Tibial nerve (tissue), 4 donors: Measurements from ENCODE around the gene AGPAT2. TPM values are rescaled to one million over a fixed set of nuclear protein-coding genes. Genes with fewer than 3 reads are reported as not detected.
A peak's percentile ranks its signal among the peaks of the same experiment; 100 is the strongest.

Experiments used
- DNase-seq, 2 donors: peaks; one replicate each; pipeline ENCODE4 v3.0.0-alpha.2; 2019; ENCODE audit warnings: low spot score in 2 of 2
- H3K27ac ChIP-seq, 4 donors: fragments of 200-600 bp; sonication (generic) in 3 of 4; one replicate each; pipeline ENCODE4 v1.5.1; 2017 to 2019; ENCODE audit warnings: mild to moderate bottlenecking in 1 of 4
- H3K27me3 ChIP-seq, 2 donors: fragments of 200-600 bp; sonication (generic) in 1 of 2; one replicate each; pipeline versions ENCODE4 v1.5.1 to v1.6.0; 2017 to 2019
- H3K36me3 ChIP-seq, 3 donors: fragments of 200-600 bp; sonication (generic); one replicate each; pipeline ENCODE4 v1.5.1; 2018 to 2019
- H3K4me1 ChIP-seq, 4 donors: fragments of 200-600 bp; sonication (generic) in 3 of 4; one replicate each; pipeline ENCODE4 v1.5.1; 2017 to 2019
- H3K4me3 ChIP-seq, 4 donors: fragments of 200-600 bp; sonication (generic) in 3 of 4; one replicate each; pipeline ENCODE4 v1.5.1; 2017 to 2019; ENCODE audit warnings: mild to moderate bottlenecking in 1 of 4, moderate library complexity in 1 of 4
- H3K9me3 ChIP-seq, 4 donors: fragments of 200-600 bp; sonication (generic) in 3 of 4; one replicate each; pipeline ENCODE4 v1.5.1; 2017 to 2019
- CTCF ChIP-seq, 5 experiments: fragments of 200-600 bp in 3 of 5; fragments of 450-650 bp in 2 of 5; sonication (generic) in 3 of 5; IDR thresholded peaks; one replicate each; pipeline ENCODE4 v1.5.1; 2016 to 2019; ENCODE audit warnings: antibody characterized with exemption in 5 of 5, mild to moderate bottlenecking in 3 of 5, moderate library complexity in 2 of 5
- EP300 ChIP-seq, 2 donors: sonication (generic); formaldehyde crosslinking; IDR thresholded peaks; one replicate each; pipeline ENCODE4 v1.6.1; 2017; ENCODE audit warnings: antibody characterized with exemption in 2 of 2, mild to moderate bottlenecking in 1 of 2
- POLR2A ChIP-seq, 2 donors: fragments of 450-650 bp; IDR thresholded peaks; one replicate each; pipeline ENCODE4 v1.6.1; 2017; ENCODE audit warnings: antibody characterized with exemption in 2 of 2, mild to moderate bottlenecking in 2 of 2, moderate library complexity in 2 of 2
- WGBS, 2 donors: methylation state at CpG; one replicate each; pipeline ENCODE4 v1.1.5; 2018; 5-methylcytosine and 5-hydroxymethylcytosine counted together
- total RNA-seq, 4 donors: library from RNA; depleted of rRNA; stranded (reverse); fragments of >200 nt; gene quantifications; one replicate each; pipeline ENCODE4 v1.1.0, GENCODE V29; 2016

AGPAT2 gene
- total RNA-seq, 4 donors from 2014 or later, result 79.6 to 292 (median 151) TPM

GRCh38 chr9:136695435-136695895, 8.2 kb upstream of the AGPAT2 start:
- DNase-seq, result no peak
- H3K27ac ChIP-seq, result peak overlapping the region in 1 of 4 donors; percentile 4
- no peak for TF ChIP-seq EP300 (IDR thresholded peaks at IDR 0.05)
- no peak for TF ChIP-seq CTCF (IDR thresholded peaks at IDR 0.05)
- no peak for TF ChIP-seq POLR2A (IDR thresholded peaks at IDR 0.05)
- H3K4me1 ChIP-seq, result peaks cover 0 to 34% (median 3%) of the 10 kb centered on the region in 4 donors
- H3K9me3 ChIP-seq, result no peaks in the 10 kb centered on the region
- 57 to 83% methylated on average over 6 to 8 of the region's 10 CpGs for WGBS, 2 donors
- no peaks in the 10 kb centered on the region for H3K36me3 ChIP-seq
- H3K27me3 ChIP-seq, result peaks cover 0 to 23% of the 10 kb centered on the region in 2 donors
- H3K4me3 ChIP-seq, result no peak overlapping the region

- no peak overlapping the region for H3K4me3 ChIP-seq
- no peaks in the 10 kb centered on the region for H3K36me3 ChIP-seq
- no peak for TF ChIP-seq EP300 (IDR thresholded peaks at IDR 0.05)
- no peak for TF ChIP-seq POLR2A (IDR thresholded peaks at IDR 0.05)
- no peak for TF ChIP-seq CTCF (IDR thresholded peaks at IDR 0.05)
- peaks cover 0 to 39% (median 4%) of the 10 kb centered on the region in 4 donors for H3K4me1 ChIP-seq
- H3K27ac ChIP-seq, result no peak overlapping the region
- no peak for DNase-seq
- 90 to 94% methylated on average over 11 of the region's 11 CpGs for WGBS, 2 donors
- H3K27me3 ChIP-seq, result peaks cover 0 to 17% of the 10 kb centered on the region in 2 donors
- H3K9me3 ChIP-seq, result no peaks in the 10 kb centered on the region
These were observed 7.6 kb upstream of the AGPAT2 start for GRCh38 chr9:136694872-136695247.

- no peak overlapping the region for H3K27ac ChIP-seq
- peak in 1 of 2 donors; percentile 37 for DNase-seq
These were observed 7.1 kb upstream of the AGPAT2 start for GRCh38 chr9:136694163-136694871.

DNA sequence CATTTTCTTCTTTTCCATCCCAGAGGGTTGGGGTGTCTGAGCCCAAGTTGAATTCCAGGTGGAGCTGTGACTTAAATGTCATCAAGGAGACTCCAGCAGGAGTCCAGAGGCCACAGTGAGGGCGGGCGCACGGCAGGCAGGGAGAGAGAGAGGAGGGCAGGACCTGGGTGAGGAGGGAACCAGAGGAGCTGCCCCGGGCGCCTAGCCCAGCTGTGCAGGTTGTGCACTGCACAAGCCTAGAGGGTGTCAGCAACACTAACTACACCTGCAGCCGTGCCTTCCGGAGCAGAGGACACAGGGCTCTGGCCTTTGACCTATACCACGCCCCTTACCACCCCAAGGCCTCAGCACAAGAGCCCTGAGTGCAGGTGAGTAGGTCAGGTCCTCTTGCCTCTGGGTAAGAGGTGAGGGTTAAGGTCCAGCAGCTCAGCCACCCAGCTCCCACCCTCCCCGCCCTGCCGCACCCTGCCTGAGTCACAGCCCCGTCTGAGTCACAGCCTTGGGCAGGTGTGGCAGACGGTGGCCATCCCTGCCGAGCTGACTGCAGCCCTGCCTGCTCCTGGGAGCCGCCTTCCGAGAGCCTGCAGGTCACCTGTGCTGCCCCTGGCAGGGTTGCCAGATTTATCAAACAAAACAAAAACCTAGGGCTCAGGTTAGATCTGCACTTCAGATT, 6.4 kb upstream of the AGPAT2 start:
- WGBS, 2 donors, result 63 to 80% methylated on average over 7 to 13 of the region's 15 CpGs
- peak overlapping the region in 1 of 4 donors; percentile 53 for H3K27ac ChIP-seq
- H3K4me3 ChIP-seq, result no peak overlapping the region
- H3K36me3 ChIP-seq, result no peaks in the 10 kb centered on the region
- H3K27me3 ChIP-seq, result peaks cover 0 to 13% of the 10 kb centered on the region in 2 donors
- no peaks in the 10 kb centered on the region for H3K9me3 ChIP-seq
- no peak for DNase-seq
- TF ChIP-seq POLR2A (IDR thresholded peaks at IDR 0.05) (no peak), CTCF (IDR thresholded peaks at IDR 0.05) (no peak), EP300 (IDR thresholded peaks at IDR 0.05) (no peak)
- peaks cover 0 to 45% (median 4%) of the 10 kb centered on the region in 4 donors for H3K4me1 ChIP-seq

More at GRCh38 chr9:136694163-136694871, 7.1 kb upstream of the AGPAT2 start:
- H3K9me3 ChIP-seq, result no peaks in the 10 kb centered on the region
- H3K4me3 ChIP-seq, result no peak overlapping the region
- no peaks in the 10 kb centered on the region for H3K36me3 ChIP-seq
- H3K27me3 ChIP-seq, result peaks cover 0 to 13% of the 10 kb centered on the region in 2 donors
- H3K4me1 ChIP-seq, result peaks cover 0 to 44% (median 4%) of the 10 kb centered on the region in 4 donors
- TF ChIP-seq EP300 (IDR thresholded peaks at IDR 0.05), result no peak
- TF ChIP-seq CTCF (IDR thresholded peaks at IDR 0.05), result peak; percentile 55 to 68 (median 61)
- TF ChIP-seq POLR2A (IDR thresholded peaks at IDR 0.05), result no peak
- 21 to 36% methylated on average over 26 to 29 of the region's 32 CpGs for WGBS, 2 donors

- H3K27me3 ChIP-seq, result peaks cover 0 to 13% of the 10 kb centered on the region in 2 donors
- H3K27ac ChIP-seq, result peak overlapping the region in 1 of 4 donors; percentile 53
- no peaks in the 10 kb centered on the region for H3K36me3 ChIP-seq
- no peak for TF ChIP-seq EP300 (IDR thresholded peaks at IDR 0.05)
- no peak for TF ChIP-seq POLR2A (IDR thresholded peaks at IDR 0.05)
- no peak for TF ChIP-seq CTCF (IDR thresholded peaks at IDR 0.05)
- no peak overlapping the region for H3K4me3 ChIP-seq
- WGBS, 2 donors, result 65 to 68% methylated on average over 14 of the region's 14 CpGs
- no peaks in the 10 kb centered on the region for H3K9me3 ChIP-seq
- peaks cover 0 to 46% (median 4%) of the 10 kb centered on the region in 4 donors for H3K4me1 ChIP-seq
- no peak for DNase-seq
These were observed 5.9 kb upstream of the AGPAT2 start for GRCh38 chr9:136693135-136693489.
